MM.1S (cell line): ENCODE results near the gene ATAD3A.
"Not testable (repeated sequence)": the region's sequence is repeated elsewhere in the genome, so short reads cannot be mapped to it uniquely, and the experiment has no call there.

Experiments used
- DNase-seq: peaks from one replicate; pipeline ENCODE4 v3.0.0-alpha.2; 2015
- H2AFZ ChIP-seq: fragments of 300-600 bp; sonication (generic); 2 replicates; pipeline ENCODE4 v1.6.0; 2016; ENCODE audit warnings: antibody characterized with exemption, low read length
- H3F3A ChIP-seq: fragments of 300-600 bp; sonication (generic); 2 replicates; pipeline ENCODE4 v1.6.1; 2016; ENCODE audit warnings: mild to moderate bottlenecking, antibody characterized with exemption, low read length, moderate library complexity, mixed read lengths; ENCODE audit not compliant: insufficient read depth
- H3K27ac ChIP-seq: fragments of 300-600 bp; sonication (generic); 2 replicates; pipeline ENCODE4 v1.5.1; 2016; ENCODE audit warnings: mild to moderate bottlenecking, low read length
- H3K27me3 ChIP-seq: fragments of 300-600 bp; sonication (generic); replicated peaks from 2 replicates; pipeline ENCODE4 v1.6.0; 2016; ENCODE audit warnings: low read length; ENCODE audit not compliant: insufficient read depth
- H3K36me3 ChIP-seq: fragments of 300-600 bp; sonication (generic); replicated peaks from 2 replicates; pipeline ENCODE4 v1.6.1; 2016; ENCODE audit warnings: mild to moderate bottlenecking, low read length, mixed read lengths; ENCODE audit not compliant: insufficient read depth
- H3K4me1 ChIP-seq: fragments of 300-600 bp; sonication (generic); 2 replicates; pipeline ENCODE4 v1.6.1; 2016; ENCODE audit warnings: low read length, mixed read lengths
- H3K4me2 ChIP-seq: fragments of 300-600 bp; sonication (generic); 2 replicates; pipeline ENCODE4 v1.6.0; 2016; ENCODE audit warnings: low read depth, low read length
- H3K4me3 ChIP-seq: fragments of 300-600 bp; sonication (generic); 2 replicates; pipeline ENCODE4 v1.5.1; 2016; ENCODE audit warnings: low read length, mixed read lengths
- H3K79me2 ChIP-seq: fragments of 300-600 bp; sonication (generic); 2 replicates; pipeline ENCODE4 v1.6.1; 2016; ENCODE audit warnings: mixed run types, low read length, mixed read lengths
- H3K9ac ChIP-seq: fragments of 300-600 bp; sonication (generic); 2 replicates; pipeline ENCODE4 v1.6.1; 2016; ENCODE audit warnings: low read length, mixed read lengths
- H3K9me2 ChIP-seq: fragments of 300-600 bp; sonication (generic); replicated peaks from 2 replicates; pipeline ENCODE4 v1.6.1; 2016; ENCODE audit warnings: mild to moderate bottlenecking, low read length, mixed read lengths; ENCODE audit not compliant: insufficient read depth
- H3K9me3 ChIP-seq: fragments of 300-600 bp; sonication (generic); replicated peaks from 2 replicates; pipeline ENCODE4 v1.6.1; 2016; ENCODE audit warnings: mild to moderate bottlenecking, low read length, mixed read lengths; ENCODE audit not compliant: insufficient read depth
- H4K20me1 ChIP-seq: fragments of 300-600 bp; sonication (generic); 2 replicates; pipeline ENCODE4 v1.6.1; 2016; ENCODE audit warnings: mild to moderate bottlenecking, low read length, moderate library complexity, mixed read lengths; ENCODE audit not compliant: insufficient read depth
- CTCF ChIP-seq: fragments of 300-600 bp; sonication (generic); IDR thresholded peaks from 2 replicates; pipeline ENCODE4 v1.5.1; 2016; ENCODE audit warnings: antibody characterized with exemption, low read length, mixed read lengths
- EZH2 ChIP-seq: fragments of 300-600 bp; sonication (generic); optimal IDR thresholded peaks from 2 replicates; pipeline ENCODE3; 2017; ENCODE audit warnings: low read depth, mild to moderate bottlenecking, antibody characterized with exemption, low read length, mixed read lengths
- EZH2phosphoT487 ChIP-seq: fragments of 300-600 bp; sonication (generic); IDR thresholded peaks from 2 replicates; pipeline ENCODE4 v1.6.1; 2018; ENCODE audit warnings: antibody characterized with exemption, low read length

The ATAD3A gene

GRCh38 chr1:1470626-1471388 is 41.2 kb upstream of the ATAD3A start:
- Histone ChIP-seq H3K27me3 (no peaks in the 10 kb centered on the region), H3K9ac (peak overlapping the region; percentile 77), H3K4me2 (peak overlapping the region; percentile 80), H3F3A (peaks cover 11% of the 10 kb centered on the region), H3K27ac (peak overlapping the region; percentile 63), H3K9me3 (no peaks in the 10 kb centered on the region), H3K9me2 (no peaks in the 10 kb centered on the region), H2AFZ (peak overlapping the region; percentile 80), H3K4me1 (no peaks in the 10 kb centered on the region), H3K36me3 (no peaks in the 10 kb centered on the region), H3K79me2 (peaks cover 42% of the 10 kb centered on the region), H4K20me1 (no peaks in the 10 kb centered on the region; the same call in 1 of the 2 replicates), H3K4me3 (peak overlapping the region; percentile 82)
- DNase-seq: peak; percentile 31
- TF ChIP-seq CTCF: no peak
- TF ChIP-seq EZH2phosphoT487: no peak
- no peak for TF ChIP-seq EZH2

- peak within 1 kb of the TSS; percentile 87 for H3K4me2 ChIP-seq
Measured at GRCh38 chr1:1471389-1472052, 40.4 kb upstream of the ATAD3A start, which contains the start of gene ATAD3B. ATAD3B (plus strand) TSS chr1:1471765; CDS start chr1:1471885, 120 bp downstream.

GRCh38 chr1:1472053-1472876 is 39.7 kb upstream of the ATAD3A start:
- H3F3A ChIP-seq: peaks cover 11% of the 10 kb centered on the region
- not testable (repeated sequence) for H3K9me3 ChIP-seq, H2AFZ ChIP-seq, H3K4me1 ChIP-seq, H3K27me3 ChIP-seq, H3K36me3 ChIP-seq, H3K9me2 ChIP-seq, H4K20me1 ChIP-seq, DNase-seq
- H3K79me2 ChIP-seq: peaks cover 48% of the 10 kb centered on the region
- H3K4me3 ChIP-seq: peak overlapping the region; percentile 80
- peak overlapping the region; percentile 66 for H3K9ac ChIP-seq
- H3K4me2 ChIP-seq: peak overlapping the region; percentile 87
- peak overlapping the region; percentile 29; the same call in 1 of the 2 replicates for H3K27ac ChIP-seq

More at GRCh38 chr1:1471389-1472052, 40.4 kb upstream of the ATAD3A start, which contains the start of gene ATAD3B:
- H3K4me1 ChIP-seq: no peaks in the 10 kb centered on the region
- DNase-seq: peak; percentile 95
- H3K9me2 ChIP-seq: no peaks in the 10 kb centered on the region
- H3K79me2 ChIP-seq: peaks cover 42% of the 10 kb centered on the region
- H3K36me3 ChIP-seq: no peaks in the 10 kb centered on the region
- H3F3A ChIP-seq: peaks cover 11% of the 10 kb centered on the region
- H2AFZ ChIP-seq: peak within 1 kb of the TSS; percentile 80
- no peaks in the 10 kb centered on the region; the same call in 1 of the 2 replicates for H4K20me1 ChIP-seq
- H3K9ac ChIP-seq: peak within 1 kb of the TSS; percentile 77
- peak within 1 kb of the TSS; percentile 63 for H3K27ac ChIP-seq
- no peaks in the 10 kb centered on the region for H3K9me3 ChIP-seq
- TF ChIP-seq EZH2 (no peak), CTCF (no peak), EZH2phosphoT487 (no peak)
- H3K27me3 ChIP-seq: no peaks in the 10 kb centered on the region
- peak within 1 kb of the TSS; percentile 82 for H3K4me3 ChIP-seq

GRCh38 chr1:1476011-1476410 is 36.0 kb upstream of the ATAD3A start:
- not testable (repeated sequence) for H3K36me3 ChIP-seq, H4K20me1 ChIP-seq, H3K4me2 ChIP-seq, DNase-seq, H3K9me2 ChIP-seq, H3K4me3 ChIP-seq, H3K9me3 ChIP-seq, H3K4me1 ChIP-seq, H3K27me3 ChIP-seq, H3K9ac ChIP-seq, H3K27ac ChIP-seq, H2AFZ ChIP-seq, H3F3A ChIP-seq
- H3K79me2 ChIP-seq: peaks cover 61% of the 10 kb centered on the region
